ENCODE data around the gene FEZF2.

DNA sequence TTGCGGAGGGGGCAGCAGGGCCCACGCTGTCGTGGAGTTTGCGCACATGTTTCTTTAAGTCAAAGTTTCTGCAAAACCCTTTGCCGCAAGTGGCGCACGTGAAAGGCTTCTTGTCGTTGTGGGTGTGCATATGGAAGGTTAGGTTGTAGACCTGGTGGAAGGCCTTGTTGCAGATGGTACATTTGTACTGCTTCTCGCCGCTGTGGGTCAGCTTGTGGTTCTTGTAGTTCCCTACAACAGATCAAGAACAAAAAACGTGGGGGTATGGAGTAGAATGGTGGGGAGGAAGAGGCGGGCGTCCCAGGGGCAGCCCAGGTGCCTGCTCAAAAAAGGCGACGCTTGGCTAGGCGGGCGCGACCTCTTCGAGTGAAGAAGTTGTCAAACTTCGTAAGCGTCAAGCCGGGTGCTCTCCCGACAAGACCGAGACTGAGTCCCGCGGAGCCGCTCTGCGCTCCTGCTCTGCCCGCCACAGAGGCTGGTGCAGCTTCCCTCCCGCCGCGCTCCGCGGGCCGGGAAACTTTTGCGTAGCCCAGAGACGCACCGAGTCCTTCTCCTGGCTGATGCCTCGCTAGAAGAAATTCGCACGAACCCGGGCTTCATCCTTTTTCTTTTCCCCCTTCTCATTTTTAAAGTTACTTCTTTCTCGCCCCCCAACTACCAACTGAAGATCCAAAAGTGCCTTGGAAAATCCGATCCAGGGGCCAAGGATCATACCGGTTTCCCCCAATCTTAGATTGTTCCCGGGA is 3.1 kb downstream of the FEZF2 start:
- TF ChIP-seq, protein P1, sequence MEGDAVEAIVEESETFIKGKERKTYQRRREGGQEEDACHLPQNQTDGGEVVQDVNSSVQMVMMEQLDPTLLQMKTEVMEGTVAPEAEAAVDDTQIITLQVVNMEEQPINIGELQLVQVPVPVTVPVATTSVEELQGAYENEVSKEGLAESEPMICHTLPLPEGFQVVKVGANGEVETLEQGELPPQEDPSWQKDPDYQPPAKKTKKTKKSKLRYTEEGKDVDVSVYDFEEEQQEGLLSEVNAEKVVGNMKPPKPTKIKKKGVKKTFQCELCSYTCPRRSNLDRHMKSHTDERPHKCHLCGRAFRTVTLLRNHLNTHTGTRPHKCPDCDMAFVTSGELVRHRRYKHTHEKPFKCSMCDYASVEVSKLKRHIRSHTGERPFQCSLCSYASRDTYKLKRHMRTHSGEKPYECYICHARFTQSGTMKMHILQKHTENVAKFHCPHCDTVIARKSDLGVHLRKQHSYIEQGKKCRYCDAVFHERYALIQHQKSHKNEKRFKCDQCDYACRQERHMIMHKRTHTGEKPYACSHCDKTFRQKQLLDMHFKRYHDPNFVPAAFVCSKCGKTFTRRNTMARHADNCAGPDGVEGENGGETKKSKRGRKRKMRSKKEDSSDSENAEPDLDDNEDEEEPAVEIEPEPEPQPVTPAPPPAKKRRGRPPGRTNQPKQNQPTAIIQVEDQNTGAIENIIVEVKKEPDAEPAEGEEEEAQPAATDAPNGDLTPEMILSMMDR (IDR thresholded peaks at IDR 0.05; ENCODE audit: low read depth, low read length, poor library complexity, severe bottlenecking), result no peak
- TF ChIP-seq EZH2phosphoT487 (IDR thresholded peaks at IDR 0.05; ENCODE audit: borderline replicate concordance, low read length), result no peak
